ENCODE measurements around the gene SNRNP35. TPM values are rescaled to one million over a fixed set of nuclear protein-coding genes. Genes with fewer than 3 reads are reported as not detected.

SNRNP35 gene
- total and polyA plus RNA-seq, 4 donors = 19.3 to 67.0 (median 20.5) TPM

GRCh38 chr12:123499332-123499731 lies 41.4 kb downstream of the SNRNP35 start:
- no peak for DNase-seq

GRCh38 chr12:123502163-123502704 lies 44.3 kb downstream of the SNRNP35 start:
- H3K9ac ChIP-seq (ENCODE audit: insufficient read depth in 1 of 2, low read length in 2 of 2) = no peak overlapping the region
- H3K27ac ChIP-seq (ENCODE audit: low read depth in 1 of 2, low read length in 1 of 2) = no peak overlapping the region
- H3K4me3 ChIP-seq = no peak overlapping the region
- WGBS, 2 donors = 90 to 95% methylated on average over 12 of the region's 12 CpGs
- DNase-seq (no peak), ATAC-seq (ENCODE audit: insufficient read depth, low FRiP score) (no peak)
- H3K36me3 ChIP-seq (ENCODE audit: control insufficient read depth in 4 of 4, insufficient read depth in 4 of 4, low read length in 4 of 4) = peaks cover 2 to 15% (median 10%) of the 10 kb centered on the region in 4 donors
- no peak for TF ChIP-seq CTCF (IDR thresholded peaks at IDR 0.05; ENCODE audit: control extremely low read depth, extremely low read depth)
- H3K27me3 ChIP-seq (ENCODE audit: control insufficient read depth in 3 of 3, insufficient read depth in 3 of 3, low read length in 2 of 3) = no peaks in the 10 kb centered on the region
- no peaks in the 10 kb centered on the region for H3K9me3 ChIP-seq (ENCODE audit: control insufficient read depth in 4 of 4, insufficient read depth in 3 of 4, low read length in 3 of 4)
- no peaks in the 10 kb centered on the region for H3K4me1 ChIP-seq (ENCODE audit: control insufficient read depth in 5 of 5, insufficient read depth in 5 of 5, low read length in 5 of 5)

More at GRCh38 chr12:123499332-123499731, 41.4 kb downstream of the SNRNP35 start:
- no peak for ATAC-seq (ENCODE audit: insufficient read depth, low FRiP score)
- H3K27me3 ChIP-seq (ENCODE audit: control insufficient read depth in 3 of 3, insufficient read depth in 3 of 3, low read length in 2 of 3) = no peaks in the 10 kb centered on the region
- H3K4me3 ChIP-seq = no peak overlapping the region
- 90 to 94% methylated on average over 16 of the region's 16 CpGs for WGBS, 2 donors
- peaks cover 0 to 20% (median 12%) of the 10 kb centered on the region in 4 donors for H3K36me3 ChIP-seq (ENCODE audit: control insufficient read depth in 4 of 4, insufficient read depth in 4 of 4, low read length in 4 of 4)
- no peak overlapping the region for H3K9ac ChIP-seq (ENCODE audit: insufficient read depth in 1 of 2, low read length in 2 of 2)
- no peaks in the 10 kb centered on the region for H3K9me3 ChIP-seq (ENCODE audit: control insufficient read depth in 4 of 4, insufficient read depth in 3 of 4, low read length in 3 of 4)
- no peak overlapping the region for H3K27ac ChIP-seq (ENCODE audit: low read depth in 1 of 2, low read length in 1 of 2)
- TF ChIP-seq CTCF (IDR thresholded peaks at IDR 0.05; ENCODE audit: control extremely low read depth, extremely low read depth) = no peak
- H3K4me1 ChIP-seq (ENCODE audit: control insufficient read depth in 5 of 5, insufficient read depth in 5 of 5, low read length in 5 of 5) = no peaks in the 10 kb centered on the region

GRCh38 chr12:123506059-123506842 lies 48.3 kb downstream of the SNRNP35 start:
- H3K27ac ChIP-seq (ENCODE audit: low read depth in 1 of 2, low read length in 1 of 2) = no peak overlapping the region
- no peak overlapping the region for H3K4me3 ChIP-seq
- 96 to 97% methylated on average over 17 of the region's 17 CpGs for WGBS, 2 donors
- ATAC-seq (ENCODE audit: insufficient read depth, low FRiP score) = no peak
- DNase-seq = no peak
- no peaks in the 10 kb centered on the region for H3K27me3 ChIP-seq (ENCODE audit: control insufficient read depth in 3 of 3, insufficient read depth in 3 of 3, low read length in 2 of 3)
- peaks cover 0 to 15% (median 11%) of the 10 kb centered on the region in 4 donors for H3K36me3 ChIP-seq (ENCODE audit: control insufficient read depth in 4 of 4, insufficient read depth in 4 of 4, low read length in 4 of 4)
- H3K9me3 ChIP-seq (ENCODE audit: control insufficient read depth in 4 of 4, insufficient read depth in 3 of 4, low read length in 3 of 4) = no peaks in the 10 kb centered on the region
- no peak overlapping the region for H3K9ac ChIP-seq (ENCODE audit: insufficient read depth in 1 of 2, low read length in 2 of 2)
- TF ChIP-seq CTCF (IDR thresholded peaks at IDR 0.05; ENCODE audit: control extremely low read depth, extremely low read depth) = no peak
- peaks cover 0 to 6% (median 0%) of the 10 kb centered on the region in 5 donors for H3K4me1 ChIP-seq (ENCODE audit: control insufficient read depth in 5 of 5, insufficient read depth in 5 of 5, low read length in 5 of 5)
